RWPE1 (cell line): ENCODE results near the gene PRSS58.

Source experiments
- CTCF ChIA-PET: fragments of 350-600 bp; sonication (Branson Sonifier 250); formaldehyde crosslinking; extraction: SDS; loops from one replicate; lab custom pipeline; 2021; lab: Yijun Ruan, JAX
- POLR2A ChIA-PET: fragments of 400-600 bp; formaldehyde crosslinking; extraction: SDS; loops from one replicate; lab custom pipeline; 2020; ENCODE audit warnings: antibody characterized with exemption; ENCODE audit not compliant: low non-redundant PET; lab: Yijun Ruan, JAX
- DNase-seq: peaks from one replicate; pipeline ENCODE4 v3.0.0; 2012; ENCODE audit warnings: low spot score
- H3K27ac ChIP-seq: fragments of 450-650 bp; 2 replicates; pipeline ENCODE4 v1.5.1; 2017
- CTCF ChIP-seq: fragments of 450-650 bp; conservative IDR thresholded peaks from 2 replicates; pipeline ENCODE4 v1.5.1; 2017; ENCODE audit warnings: low read depth, mild to moderate bottlenecking

PRSS58 gene

GRCh38 chr7:142240546-142240945 lies 17.3 kb downstream of the PRSS58 start:
- no peak for DNase-seq
- no peak for TF ChIP-seq CTCF
- H3K27ac ChIP-seq, result no peak overlapping the region
- ChIA-PET POLR2A (no interaction called here), CTCF (no interaction called here)

GRCh38 chr7:142231716-142232115 lies 26.1 kb downstream of the PRSS58 start:
- no peak for DNase-seq
- no peak overlapping the region for H3K27ac ChIP-seq
- TF ChIP-seq CTCF, result no peak
- ChIA-PET POLR2A (no interaction called here), CTCF (no interaction called here)

GRCh38 chr7:142228537-142229104 lies 29.2 kb downstream of the PRSS58 start:
- DNase-seq, result no peak
- ChIA-PET CTCF (no interaction called here), POLR2A (no interaction called here)
- H3K27ac ChIP-seq, result no peak overlapping the region
- TF ChIP-seq CTCF, result no peak
